GM18519 (cell line): Measurements from ENCODE around the gene DTNBP1.
"Not testable (repeated sequence)": the region's sequence is repeated elsewhere in the genome, so short reads cannot be mapped to it uniquely, and the experiment has no call there.

Source experiments
- ATAC-seq: cut with Tn5 transposase; IDR thresholded peaks from one replicate; pipeline ENCODE4 v1.9.1; 2021; ENCODE audit warnings: mild to moderate bottlenecking, moderate library complexity; ENCODE audit not compliant: unreplicated experiment, low FRiP score

The DTNBP1 gene

DNA sequence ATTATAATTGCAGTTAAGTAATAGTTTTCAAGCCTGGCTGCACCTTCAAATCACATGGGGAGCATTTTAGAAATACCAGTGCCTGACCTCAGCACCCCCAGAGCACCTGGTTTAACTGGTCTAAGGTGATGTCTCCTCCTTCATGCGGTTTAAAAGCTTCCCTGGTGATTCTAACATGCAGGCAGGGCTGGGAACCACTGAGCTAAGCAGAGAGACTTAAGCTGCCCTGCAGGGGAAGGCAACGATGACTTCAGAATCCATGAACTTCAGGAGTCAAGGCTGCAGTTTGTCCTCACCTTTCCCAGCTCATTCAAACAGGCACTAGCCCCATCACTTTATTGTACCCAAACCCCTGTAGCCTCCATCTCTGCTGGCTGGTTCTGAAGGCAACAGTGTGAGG lies 6.1 kb upstream of the DTNBP1 start:
- no peak for ATAC-seq

GRCh38 chr6:15666896-15667295 lies 4.1 kb upstream of the DTNBP1 start:
- ATAC-seq: not testable (repeated sequence)

DNA sequence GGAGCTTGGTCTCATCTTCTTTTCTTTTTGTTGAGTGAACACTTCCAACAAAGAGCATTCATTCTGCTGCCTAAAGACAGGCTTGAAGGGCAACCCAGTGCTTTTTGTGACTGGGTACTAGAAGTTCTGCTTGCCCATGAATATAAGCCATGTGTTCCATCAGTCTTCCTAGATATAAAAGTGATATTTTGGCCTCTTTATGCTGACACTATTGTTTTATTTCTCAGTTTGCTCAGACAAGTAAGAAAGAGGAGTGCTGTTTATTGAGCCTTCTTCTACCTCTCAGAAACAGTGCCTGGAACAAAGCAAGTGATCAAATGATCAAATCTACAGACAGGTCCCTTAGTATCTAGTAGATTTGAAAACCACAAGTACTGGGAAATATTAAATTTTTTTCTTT lies 2.4 kb upstream of the DTNBP1 start:
- ATAC-seq: no peak

DNA sequence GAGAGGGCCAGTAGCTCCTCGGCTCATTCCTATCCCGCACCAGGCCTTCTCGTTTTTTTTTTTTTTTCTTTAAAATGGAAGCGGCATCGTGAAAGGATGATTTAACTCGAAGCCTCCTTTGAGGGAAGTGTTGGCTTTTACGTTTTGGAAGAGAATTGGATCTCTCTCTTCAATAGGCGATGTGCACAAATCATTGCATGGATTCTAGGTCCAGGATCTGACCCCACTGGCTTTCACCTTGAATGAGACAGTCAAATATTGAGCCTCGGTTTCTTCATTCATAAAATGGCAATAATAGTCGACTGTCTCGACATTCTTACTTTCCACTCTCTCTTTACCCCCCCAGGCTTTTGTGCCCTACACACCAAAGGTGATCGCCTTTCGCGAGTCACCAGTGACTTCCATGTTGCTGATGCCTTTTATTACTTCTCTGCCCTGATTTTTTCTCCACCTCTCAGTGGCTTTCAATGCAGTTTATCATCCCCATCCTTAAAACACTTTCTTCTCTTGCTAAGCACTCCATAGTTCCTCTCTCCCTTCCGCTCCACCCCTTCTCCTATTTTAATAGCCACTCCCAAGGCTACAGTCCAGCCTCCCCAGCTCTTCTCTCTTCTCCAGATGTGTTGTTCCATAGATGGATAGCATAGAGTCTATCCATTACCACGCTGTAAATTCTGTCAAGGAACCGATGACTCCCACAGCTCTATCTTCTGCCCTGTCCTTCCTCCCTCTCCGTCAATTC lies 473 bp upstream of the DTNBP1 start:
- no peak for ATAC-seq

- no peak for ATAC-seq
Measured at GRCh38 chr6:15661853-15662325, 939 bp downstream of the DTNBP1 start.

- no peak for ATAC-seq
Measured at GRCh38 chr6:15659181-15659580, 3.6 kb downstream of the DTNBP1 start.

DNA sequence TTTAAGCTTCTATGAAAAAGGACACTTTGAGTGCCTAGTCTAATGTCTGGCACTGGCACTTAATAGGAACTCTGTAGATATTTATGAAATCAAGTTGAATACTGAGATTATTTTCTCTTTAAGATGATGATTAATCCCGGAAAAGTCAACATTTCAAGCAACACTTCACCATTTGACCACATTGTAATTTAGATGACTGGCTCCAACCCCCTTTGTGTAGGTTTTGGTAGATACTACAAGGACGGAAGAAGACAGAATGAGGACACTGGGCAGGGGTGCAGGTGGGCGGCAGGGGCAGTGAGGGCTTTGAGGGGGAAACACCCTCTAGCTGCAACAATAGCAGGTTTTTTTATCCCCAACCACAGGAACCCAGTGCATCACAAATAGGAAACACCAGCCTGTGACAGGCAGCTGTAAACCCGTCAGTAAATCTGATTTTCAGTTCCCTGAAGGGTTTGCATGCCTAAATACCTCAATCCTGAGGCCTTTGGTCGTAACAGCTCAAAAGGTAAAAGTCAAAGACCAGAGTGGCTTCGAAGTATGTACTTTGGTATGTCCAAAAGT lies 4.6 kb downstream of the DTNBP1 start:
- no peak for ATAC-seq

DNA sequence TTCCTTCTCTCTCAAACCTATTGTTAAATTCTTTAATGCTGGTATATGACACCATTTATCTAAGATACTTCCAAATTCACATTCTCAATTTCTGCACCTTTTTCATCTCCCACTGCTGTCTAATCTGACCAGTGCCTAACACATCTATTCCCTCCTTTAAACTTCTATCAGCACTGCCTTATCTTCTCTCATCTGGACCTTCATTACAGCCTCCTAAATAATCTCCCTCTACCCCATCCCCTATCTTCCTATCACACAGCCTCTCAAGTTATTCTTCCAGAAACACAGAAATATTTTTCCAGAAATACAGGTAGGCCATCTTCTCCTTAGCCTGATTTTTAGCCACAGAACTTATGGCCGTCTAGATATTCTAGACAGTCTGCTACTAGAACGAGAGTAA lies 5.5 kb downstream of the DTNBP1 start:
- ATAC-seq: no peak

- ATAC-seq: no peak
Measured at GRCh38 chr6:15656145-15656544, 6.7 kb downstream of the DTNBP1 start.

GRCh38 chr6:15654250-15654649 lies 8.6 kb downstream of the DTNBP1 start:
- no peak for ATAC-seq

DNA sequence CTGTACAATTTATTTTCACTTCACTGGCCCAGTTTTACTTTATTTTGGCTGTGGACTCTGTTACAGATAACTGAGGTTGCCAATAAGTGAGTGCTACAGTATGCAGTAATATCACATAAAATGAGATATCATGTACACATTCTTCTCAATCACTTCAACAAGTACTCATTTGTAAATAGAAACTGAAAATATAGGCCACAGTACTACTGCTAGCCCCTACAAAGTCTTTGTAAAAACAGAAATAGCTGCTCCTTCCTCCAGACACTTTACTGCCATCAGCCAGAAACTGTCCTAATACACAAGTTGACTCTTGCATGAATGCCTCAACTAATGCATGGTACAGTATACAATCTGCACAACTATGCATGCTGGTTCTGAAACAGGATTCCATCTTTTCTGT lies 9.2 kb downstream of the DTNBP1 start:
- peak; percentile 50 for ATAC-seq

- not testable (repeated sequence) for ATAC-seq
Measured at GRCh38 chr6:15650004-15650559, 12.7 kb downstream of the DTNBP1 start.

- no peak for ATAC-seq
Measured at GRCh38 chr6:15644904-15645303, 17.9 kb downstream of the DTNBP1 start.

DNA sequence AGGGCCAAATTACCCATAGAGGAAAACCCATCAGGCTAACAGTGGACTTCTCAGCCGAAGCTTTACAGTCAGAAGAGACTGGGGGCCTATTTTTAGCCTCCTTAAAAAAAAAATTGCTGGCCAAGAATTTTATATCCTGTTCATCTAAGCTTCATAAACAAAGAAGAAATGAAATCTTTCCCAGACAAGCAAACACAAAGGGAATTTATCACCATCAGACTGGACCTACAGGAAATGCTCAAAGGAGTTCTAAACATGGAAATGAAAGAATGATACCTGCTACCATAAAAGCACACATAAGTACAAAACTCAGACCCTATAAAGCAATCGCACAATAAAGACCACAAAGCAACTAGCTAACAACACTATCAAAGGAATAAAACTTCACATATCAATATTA lies 19.3 kb downstream of the DTNBP1 start:
- ATAC-seq: no peak

DNA sequence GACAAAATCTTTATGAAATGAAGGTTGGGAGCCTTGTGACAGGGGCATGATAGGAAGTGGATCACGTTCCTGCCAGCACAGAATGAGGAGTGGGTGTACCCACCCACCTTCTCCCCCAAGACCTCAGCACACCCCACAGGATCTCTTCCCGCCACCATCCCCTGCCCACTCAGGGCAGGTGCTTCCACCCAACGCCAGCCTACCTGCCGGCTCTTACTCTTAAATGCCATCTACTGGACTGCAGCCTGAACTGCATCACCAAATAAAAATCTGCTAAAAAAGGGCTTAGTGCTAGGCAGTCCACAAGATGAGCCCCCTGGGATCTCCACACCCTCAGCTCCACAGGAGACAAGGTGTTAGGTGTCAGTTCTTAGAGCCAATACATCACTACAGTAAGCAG lies 20.6 kb downstream of the DTNBP1 start:
- no peak for ATAC-seq

GRCh38 chr6:15638373-15638772 lies 24.5 kb downstream of the DTNBP1 start:
- no peak for ATAC-seq

GRCh38 chr6:15631432-15631831 lies 31.4 kb downstream of the DTNBP1 start:
- no peak for ATAC-seq

DNA sequence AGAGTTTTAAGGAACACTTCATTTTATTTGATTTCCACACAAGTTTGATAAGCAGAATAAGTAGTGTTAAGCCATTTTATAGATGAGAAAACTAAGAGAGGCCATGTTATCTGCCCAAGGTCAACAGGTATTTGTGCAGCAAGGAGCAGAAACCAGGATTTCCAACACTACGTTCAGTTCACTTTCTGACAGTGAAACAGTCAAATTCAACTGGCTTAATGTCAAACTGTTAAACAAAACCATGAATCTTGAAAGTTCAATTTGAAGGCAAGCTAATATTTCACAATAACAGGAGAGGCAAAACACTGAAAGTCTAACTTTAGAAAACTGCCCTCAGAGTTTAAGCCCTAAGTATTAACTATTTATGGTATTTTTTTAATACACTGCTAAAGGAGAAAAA lies 32.6 kb downstream of the DTNBP1 start:
- no peak for ATAC-seq

DNA sequence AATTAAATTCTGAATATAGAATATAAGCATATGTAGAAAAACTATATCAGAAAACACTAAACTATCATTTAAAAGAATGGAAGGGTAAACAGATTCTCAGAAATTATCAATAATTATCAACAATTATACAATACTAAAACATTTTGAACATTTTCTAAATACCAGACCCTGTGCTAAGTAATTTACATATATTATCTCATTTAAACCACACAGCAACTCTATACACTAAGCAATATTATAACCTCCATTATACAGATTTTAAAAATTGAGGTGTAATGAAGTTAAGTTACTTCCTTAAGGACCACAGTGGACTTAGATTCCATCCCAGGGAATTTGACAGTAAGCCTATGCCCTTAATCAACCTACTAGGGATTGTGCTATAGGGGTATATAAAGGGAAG lies 33.3 kb downstream of the DTNBP1 start:
- ATAC-seq: no peak

DNA sequence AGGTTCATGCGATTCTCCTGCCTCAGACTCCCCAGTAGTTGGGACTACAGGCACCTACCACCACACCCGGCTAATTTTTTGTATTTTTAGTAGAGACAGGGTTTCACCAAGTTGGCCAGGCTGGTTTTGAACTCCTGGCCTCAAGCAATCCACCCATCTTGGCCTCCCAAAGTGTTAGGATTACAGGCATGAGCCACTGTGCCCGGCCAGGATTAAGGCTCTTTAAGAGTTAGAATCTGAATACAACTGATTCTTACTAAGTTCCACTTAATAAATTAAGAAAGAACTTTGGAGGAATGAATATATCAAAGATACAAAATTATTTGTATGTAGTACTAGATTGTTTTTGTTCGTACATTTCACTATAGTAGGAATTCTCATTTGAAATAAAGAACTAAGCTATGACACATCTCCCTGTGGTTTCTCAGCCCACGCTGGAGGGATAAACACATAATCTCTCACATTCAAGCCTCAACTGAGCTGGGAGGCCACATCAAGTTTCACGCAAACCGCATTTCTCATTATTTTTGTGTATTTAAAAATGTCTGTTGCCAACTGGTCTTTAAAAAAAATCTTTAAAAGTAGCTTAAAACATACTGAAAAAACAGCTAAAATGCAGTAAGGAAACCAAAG lies 34.2 kb downstream of the DTNBP1 start:
- no peak for ATAC-seq

GRCh38 chr6:15627821-15628220 lies 35.0 kb downstream of the DTNBP1 start:
- no peak for ATAC-seq
